ENCODE results near the gene HTR1D. TPM values are rescaled to one million over a fixed set of nuclear protein-coding genes. Genes with fewer than 3 reads are reported as not detected.

The HTR1D gene
- total RNA-seq, 4 donors from 2014 or later: 0.14 to 0.20 TPM; not detected in 2

GRCh38 chr1:23177031-23177430 is 40.3 kb downstream of the HTR1D start:
- Histone ChIP-seq H3K36me3 (no peaks in the 10 kb centered on the region), H3K4me3 (peak overlapping the region in 3 of 4 donors; percentile 38 to 59 (median 46)), H3K27ac (peak overlapping the region; percentile 75 to 88 (median 82)), H3K9me3 (no peaks in the 10 kb centered on the region), H3K27me3 (no peaks in the 10 kb centered on the region), H3K4me1 (peaks cover 10 to 39% (median 18%) of the 10 kb centered on the region in 4 donors)
- 53% methylated on average over 10 of the region's 10 CpGs; no CpG with 5 or more reads in 1 of the 2 donors for WGBS, 2 donors (ENCODE audit: low coverage in 1 of 2)
- intact Hi-C loops (cut with DNase I; ENCODE audit: low total_unique reads): no loop called here
- no peak for TF ChIP-seq POLR2A (IDR thresholded peaks at IDR 0.05)
- no peak for TF ChIP-seq CTCF (IDR thresholded peaks at IDR 0.05)
- no peak for TF ChIP-seq POLR2AphosphoS5 (IDR thresholded peaks at IDR 0.05)
- TF ChIP-seq EP300 (IDR thresholded peaks at IDR 0.05; ENCODE audit: low read depth): no peak
- in situ Hi-C loops (cut with MboI; ENCODE audit: low pct_ligation_motif_present in 1 of 4, low pct_unique_long_range_greater_than_20kb in 1 of 4, low sequenced_read_pairs in 3 of 4): loop anchor here in 1 of 4 donors (25.0 kb wide), 1 partner anchor 190 kb away; no protein-coding TSS in a partner anchor
- DNase-seq: no peak

- WGBS, 2 donors (ENCODE audit: low coverage in 1 of 2): 11 to 34% methylated on average over 1 of the region's 1 CpG
- in situ Hi-C loops (cut with MboI; ENCODE audit: low pct_ligation_motif_present in 1 of 4, low pct_unique_long_range_greater_than_20kb in 1 of 4, low sequenced_read_pairs in 3 of 4) (loop anchor here in 1 of 4 donors (25.0 kb wide), 1 partner anchor 187 kb away; no protein-coding TSS in a partner anchor), intact Hi-C loops (cut with DNase I; ENCODE audit: low total_unique reads) (no loop called here)
- no peak for DNase-seq
- Histone ChIP-seq H3K27ac (peak overlapping the region in 3 of 4 donors; percentile 30 to 52 (median 33)), H3K36me3 (no peaks in the 10 kb centered on the region), H3K4me3 (no peak overlapping the region), H3K27me3 (no peaks in the 10 kb centered on the region), H3K4me1 (peaks cover 10 to 49% (median 24%) of the 10 kb centered on the region in 4 donors), H3K9me3 (no peaks in the 10 kb centered on the region)
- TF ChIP-seq POLR2A (IDR thresholded peaks at IDR 0.05) (no peak), EP300 (IDR thresholded peaks at IDR 0.05; ENCODE audit: low read depth) (no peak), POLR2AphosphoS5 (IDR thresholded peaks at IDR 0.05) (no peak), CTCF (IDR thresholded peaks at IDR 0.05) (no peak)
These were observed 42.7 kb downstream of the HTR1D start for GRCh38 chr1:23174426-23175110.

GRCh38 chr1:23171181-23171755 is 46.0 kb downstream of the HTR1D start:
- DNase-seq: no peak
- in situ Hi-C loops (cut with MboI; ENCODE audit: low pct_ligation_motif_present in 1 of 4, low pct_unique_long_range_greater_than_20kb in 1 of 4, low sequenced_read_pairs in 3 of 4): no loop called here

More at GRCh38 chr1:23171181-23171755, 46.0 kb downstream of the HTR1D start:
- TF ChIP-seq CTCF (IDR thresholded peaks at IDR 0.05) (no peak), EP300 (IDR thresholded peaks at IDR 0.05; ENCODE audit: low read depth) (no peak), POLR2A (IDR thresholded peaks at IDR 0.05) (no peak)
- WGBS, 2 donors (ENCODE audit: low coverage in 1 of 2): 66 to 75% methylated on average over 3 to 4 of the region's 4 CpGs
- H3K27me3 ChIP-seq: no peaks in the 10 kb centered on the region
- H3K27ac ChIP-seq: peak overlapping the region in 1 of 4 donors; percentile 19
- intact Hi-C loops (cut with DNase I; ENCODE audit: low total_unique reads): no loop called here
- no peak overlapping the region for H3K4me3 ChIP-seq
- H3K4me1 ChIP-seq: peaks cover 9 to 45% (median 36%) of the 10 kb centered on the region in 4 donors
- H3K36me3 ChIP-seq: no peaks in the 10 kb centered on the region
- no peaks in the 10 kb centered on the region for H3K9me3 ChIP-seq

Data from transverse colon (tissue), 4 donors.